A549 (cell line): ENCODE data around the gene SUGCT.

Source experiments
- MAZ ChIP-seq: fragments of 150-350 bp; IDR thresholded peaks from 2 replicates; pipeline ENCODE4 v1.6.1; 2014; ENCODE audit warnings: antibody characterized with exemption, low read depth, low read length, borderline replicate concordance
- TF ChIP-seq, protein P1 (sequence below): fragments of >200 bp; sonication (Bioruptor Twin); formaldehyde crosslinking; IDR thresholded peaks from 3 replicates; pipeline ENCODE4 v1.5.1; 2016
- TF ChIP-seq, protein P2 (sequence below): IDR thresholded peaks from 2 replicates; pipeline ENCODE4 v1.6.1; 2012

DNA sequence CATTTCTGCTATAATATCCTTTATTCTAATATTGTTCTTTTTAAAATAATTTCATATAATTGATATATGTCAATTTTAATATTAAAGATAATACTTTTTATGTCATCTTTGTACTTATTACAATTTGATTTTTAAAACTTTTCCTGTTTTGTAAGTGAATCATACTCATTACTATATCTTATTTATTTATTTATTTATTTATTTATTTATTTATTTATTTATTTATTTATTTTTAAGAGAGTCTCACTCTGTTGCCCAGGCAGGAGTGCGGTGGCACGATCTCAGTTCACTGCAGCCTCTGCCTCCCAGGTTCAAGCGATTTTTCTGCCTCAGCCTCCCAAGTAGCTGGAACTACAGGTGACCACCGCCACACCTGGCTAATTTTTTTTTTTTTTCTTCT, 215.3 kb downstream of the SUGCT start:
- TF ChIP-seq, protein P1, sequence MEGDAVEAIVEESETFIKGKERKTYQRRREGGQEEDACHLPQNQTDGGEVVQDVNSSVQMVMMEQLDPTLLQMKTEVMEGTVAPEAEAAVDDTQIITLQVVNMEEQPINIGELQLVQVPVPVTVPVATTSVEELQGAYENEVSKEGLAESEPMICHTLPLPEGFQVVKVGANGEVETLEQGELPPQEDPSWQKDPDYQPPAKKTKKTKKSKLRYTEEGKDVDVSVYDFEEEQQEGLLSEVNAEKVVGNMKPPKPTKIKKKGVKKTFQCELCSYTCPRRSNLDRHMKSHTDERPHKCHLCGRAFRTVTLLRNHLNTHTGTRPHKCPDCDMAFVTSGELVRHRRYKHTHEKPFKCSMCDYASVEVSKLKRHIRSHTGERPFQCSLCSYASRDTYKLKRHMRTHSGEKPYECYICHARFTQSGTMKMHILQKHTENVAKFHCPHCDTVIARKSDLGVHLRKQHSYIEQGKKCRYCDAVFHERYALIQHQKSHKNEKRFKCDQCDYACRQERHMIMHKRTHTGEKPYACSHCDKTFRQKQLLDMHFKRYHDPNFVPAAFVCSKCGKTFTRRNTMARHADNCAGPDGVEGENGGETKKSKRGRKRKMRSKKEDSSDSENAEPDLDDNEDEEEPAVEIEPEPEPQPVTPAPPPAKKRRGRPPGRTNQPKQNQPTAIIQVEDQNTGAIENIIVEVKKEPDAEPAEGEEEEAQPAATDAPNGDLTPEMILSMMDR = no peak
- TF ChIP-seq MAZ = no peak
- TF ChIP-seq, protein P2, sequence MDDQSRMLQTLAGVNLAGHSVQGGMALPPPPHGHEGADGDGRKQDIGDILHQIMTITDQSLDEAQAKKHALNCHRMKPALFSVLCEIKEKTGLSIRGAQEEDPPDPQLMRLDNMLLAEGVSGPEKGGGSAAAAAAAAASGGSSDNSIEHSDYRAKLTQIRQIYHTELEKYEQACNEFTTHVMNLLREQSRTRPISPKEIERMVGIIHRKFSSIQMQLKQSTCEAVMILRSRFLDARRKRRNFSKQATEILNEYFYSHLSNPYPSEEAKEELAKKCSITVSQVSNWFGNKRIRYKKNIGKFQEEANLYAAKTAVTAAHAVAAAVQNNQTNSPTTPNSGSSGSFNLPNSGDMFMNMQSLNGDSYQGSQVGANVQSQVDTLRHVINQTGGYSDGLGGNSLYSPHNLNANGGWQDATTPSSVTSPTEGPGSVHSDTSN = no peak
